ENCODE measurements around the gene CLTB. TPM values are rescaled to one million over a fixed set of nuclear protein-coding genes. Genes with fewer than 3 reads are reported as not detected.

Gene CLTB
- total RNA-seq, 1 experiment from 2014 or later = 58.6 TPM

DNA sequence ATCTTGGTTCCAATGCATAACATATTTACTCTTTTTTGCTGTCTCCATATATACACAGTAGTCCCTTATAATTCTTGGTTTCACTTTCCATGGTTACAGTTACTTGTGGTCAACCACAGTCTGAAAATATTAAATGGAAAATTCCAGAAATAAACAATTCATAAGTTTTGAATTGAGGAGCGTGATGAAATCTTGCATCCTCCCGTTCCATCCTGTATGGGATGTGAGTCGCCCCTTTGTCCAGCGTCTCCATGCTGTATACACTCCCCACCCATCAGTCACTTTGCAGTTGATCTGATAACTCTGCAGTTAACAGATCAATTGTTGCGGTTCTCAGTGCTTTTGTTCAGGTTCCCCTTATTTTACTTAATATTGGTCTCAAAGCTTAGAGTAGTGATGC is 20.3 kb upstream of the CLTB start:
- intact Hi-C loops (cut with micrococcal nuclease) = no loop called here
- H2AFZ ChIP-seq (ENCODE audit: low read depth, low read length, poor library complexity, severe bottlenecking) = no peak overlapping the region
- H3K4me2 ChIP-seq (ENCODE audit: low read length) = no peak overlapping the region
- DNase-seq (ENCODE audit: low read depth, low spot score) (no peak), ATAC-seq (no peak)
- POLR2A ChIA-PET = no interaction called here
- no TSS peak for BruUV-seq (replicated peaks)
- H3K27me3 ChIP-seq (ENCODE audit: insufficient read depth, low read length) = no peaks in the 10 kb centered on the region
- H3K9me3 ChIP-seq (ENCODE audit: control insufficient read depth in 1 of 2, insufficient read depth in 1 of 2, low read depth in 1 of 2, low read length in 2 of 2) = no peaks in the 10 kb centered on the region
- CTCF ChIA-PET = no interaction called here
- no peak overlapping the region for H3K4me3 ChIP-seq (replicated peaks in 1 of 2; ENCODE audit: low read depth in 1 of 2, low read length in 2 of 2)
- no peak overlapping the region for H3K9ac ChIP-seq (ENCODE audit: low read length)
- RAD21 ChIA-PET (ENCODE audit: low non-redundant PET in 1 of 2, low total read pairs in 2 of 2, uncharacterized antibody in 2 of 2, unreplicated experiment in 2 of 2) = no interaction called here
- no peak for TF ChIP-seq YY1 (IDR thresholded peaks at IDR 0.05; ENCODE audit: extremely low read depth, insufficient replicate concordance, low read depth, low read length)
- no peak for TF ChIP-seq ZBTB33 (IDR thresholded peaks at IDR 0.05; ENCODE audit: extremely low read depth, insufficient replicate concordance, low read length)
- TF ChIP-seq SP1 (IDR thresholded peaks at IDR 0.05; ENCODE audit: low read depth) = no peak
- no peak for TF ChIP-seq MAX (IDR thresholded peaks at IDR 0.05)
- no peak for TF ChIP-seq TCF7L2 (IDR thresholded peaks at IDR 0.05; ENCODE audit: borderline replicate concordance, extremely low read depth, insufficient read depth, insufficient read length)
- TF ChIP-seq ZFX (IDR thresholded peaks at IDR 0.05) = no peak
- no peak for TF ChIP-seq ZNF274 (IDR thresholded peaks at IDR 0.05; ENCODE audit: low read depth, low read length)
- TF ChIP-seq, protein P1, sequence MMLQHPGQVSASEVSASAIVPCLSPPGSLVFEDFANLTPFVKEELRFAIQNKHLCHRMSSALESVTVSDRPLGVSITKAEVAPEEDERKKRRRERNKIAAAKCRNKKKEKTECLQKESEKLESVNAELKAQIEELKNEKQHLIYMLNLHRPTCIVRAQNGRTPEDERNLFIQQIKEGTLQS (IDR thresholded peaks at IDR 0.05) = no peak
- TF ChIP-seq CEBPB (IDR thresholded peaks at IDR 0.05; ENCODE audit: low read depth) = no peak
- no peak for TF ChIP-seq REST (IDR thresholded peaks at IDR 0.05; ENCODE audit: low read depth)
- no peak for TF ChIP-seq POLR2AphosphoS5 (IDR thresholded peaks at IDR 0.05; ENCODE audit: low read depth, low read length)
- TF ChIP-seq POLR2A (IDR thresholded peaks at IDR 0.05; ENCODE audit: borderline replicate concordance, extremely low read depth, insufficient read depth, insufficient read length) = no peak
- TF ChIP-seq SIN3A (IDR thresholded peaks at IDR 0.05; ENCODE audit: low read depth) = no peak
- no peaks in the 10 kb centered on the region for H3K36me3 ChIP-seq (ENCODE audit: control insufficient read depth in 1 of 2, insufficient read depth in 2 of 2, low read length in 2 of 2)
- H3K9me2 ChIP-seq (ENCODE audit: insufficient read depth) = no peaks in the 10 kb centered on the region
- peaks cover 0 to 7% of the 10 kb centered on the region in 2 experiments; a peak in 2 of 4 replicates for H3K4me1 ChIP-seq (ENCODE audit: control insufficient read depth in 1 of 2, insufficient read depth in 2 of 2, low read length in 2 of 2)
- H3K27ac ChIP-seq (ENCODE audit: low read depth, low read length) = no peak overlapping the region
- no peaks in the 10 kb centered on the region for H3K79me2 ChIP-seq (ENCODE audit: insufficient read depth, low read length)
- no peaks in the 10 kb centered on the region for H4K20me1 ChIP-seq (ENCODE audit: insufficient read depth)
